Measurements from ENCODE around the gene ASCL2. TPM values are rescaled to one million over a fixed set of nuclear protein-coding genes. Genes with fewer than 3 reads are reported as not detected.
A peak's percentile ranks its signal among the peaks of the same experiment; 100 is the strongest.

ASCL2 gene
- total and polyA plus RNA-seq, 8 donors: 0.24 to 7.0 (median 0.95) TPM

DNA sequence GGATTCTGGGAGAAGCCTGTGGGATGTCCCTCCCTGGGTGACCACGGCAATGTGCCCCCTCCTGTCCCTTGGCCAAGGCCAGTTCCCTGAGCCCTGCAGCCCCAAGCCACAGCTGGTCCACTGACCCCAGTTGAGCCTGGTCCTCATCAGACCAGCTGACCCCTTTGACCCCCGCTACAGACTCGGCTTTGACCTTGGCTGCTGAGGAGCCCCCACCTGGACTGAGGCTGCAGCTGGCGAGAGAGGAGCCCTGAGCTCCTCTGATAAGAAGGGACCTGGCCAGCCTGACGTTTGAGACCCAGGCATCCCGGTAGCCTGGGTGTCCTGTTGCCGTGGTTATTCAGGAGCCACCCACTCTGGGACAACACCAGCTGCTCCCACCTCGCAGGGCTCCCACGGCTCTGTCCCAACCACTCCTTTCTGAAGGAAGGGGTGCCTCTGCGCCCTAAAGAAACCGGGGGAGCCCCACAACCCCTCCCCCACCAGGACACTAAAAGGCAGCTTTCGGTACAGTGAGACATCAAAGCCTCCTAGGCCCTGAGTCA is 3.0 kb downstream of the ASCL2 start:
- intact Hi-C loops (cut with DNase I): no loop called here
- H3K27ac ChIP-seq: no peak overlapping the region
- WGBS, 2 donors: 45 to 52% methylated on average over 12 of the region's 12 CpGs
- TF ChIP-seq, protein P1, sequence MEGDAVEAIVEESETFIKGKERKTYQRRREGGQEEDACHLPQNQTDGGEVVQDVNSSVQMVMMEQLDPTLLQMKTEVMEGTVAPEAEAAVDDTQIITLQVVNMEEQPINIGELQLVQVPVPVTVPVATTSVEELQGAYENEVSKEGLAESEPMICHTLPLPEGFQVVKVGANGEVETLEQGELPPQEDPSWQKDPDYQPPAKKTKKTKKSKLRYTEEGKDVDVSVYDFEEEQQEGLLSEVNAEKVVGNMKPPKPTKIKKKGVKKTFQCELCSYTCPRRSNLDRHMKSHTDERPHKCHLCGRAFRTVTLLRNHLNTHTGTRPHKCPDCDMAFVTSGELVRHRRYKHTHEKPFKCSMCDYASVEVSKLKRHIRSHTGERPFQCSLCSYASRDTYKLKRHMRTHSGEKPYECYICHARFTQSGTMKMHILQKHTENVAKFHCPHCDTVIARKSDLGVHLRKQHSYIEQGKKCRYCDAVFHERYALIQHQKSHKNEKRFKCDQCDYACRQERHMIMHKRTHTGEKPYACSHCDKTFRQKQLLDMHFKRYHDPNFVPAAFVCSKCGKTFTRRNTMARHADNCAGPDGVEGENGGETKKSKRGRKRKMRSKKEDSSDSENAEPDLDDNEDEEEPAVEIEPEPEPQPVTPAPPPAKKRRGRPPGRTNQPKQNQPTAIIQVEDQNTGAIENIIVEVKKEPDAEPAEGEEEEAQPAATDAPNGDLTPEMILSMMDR (IDR thresholded peaks at IDR 0.05): no peak
- DNase-seq: no peak
- peaks cover 0 to 3% (median 0%) of the 10 kb centered on the region in 3 donors for H3K4me1 ChIP-seq
- no peaks in the 10 kb centered on the region for H3K9me3 ChIP-seq
- H3K36me3 ChIP-seq: no peaks in the 10 kb centered on the region
- FAIRE-seq: no peak
- peaks cover 0 to 9% (median 3%) of the 10 kb centered on the region in 4 donors for H3K27me3 ChIP-seq
- no peak overlapping the region for H3K4me3 ChIP-seq
- ATAC-seq: no peak

DNA sequence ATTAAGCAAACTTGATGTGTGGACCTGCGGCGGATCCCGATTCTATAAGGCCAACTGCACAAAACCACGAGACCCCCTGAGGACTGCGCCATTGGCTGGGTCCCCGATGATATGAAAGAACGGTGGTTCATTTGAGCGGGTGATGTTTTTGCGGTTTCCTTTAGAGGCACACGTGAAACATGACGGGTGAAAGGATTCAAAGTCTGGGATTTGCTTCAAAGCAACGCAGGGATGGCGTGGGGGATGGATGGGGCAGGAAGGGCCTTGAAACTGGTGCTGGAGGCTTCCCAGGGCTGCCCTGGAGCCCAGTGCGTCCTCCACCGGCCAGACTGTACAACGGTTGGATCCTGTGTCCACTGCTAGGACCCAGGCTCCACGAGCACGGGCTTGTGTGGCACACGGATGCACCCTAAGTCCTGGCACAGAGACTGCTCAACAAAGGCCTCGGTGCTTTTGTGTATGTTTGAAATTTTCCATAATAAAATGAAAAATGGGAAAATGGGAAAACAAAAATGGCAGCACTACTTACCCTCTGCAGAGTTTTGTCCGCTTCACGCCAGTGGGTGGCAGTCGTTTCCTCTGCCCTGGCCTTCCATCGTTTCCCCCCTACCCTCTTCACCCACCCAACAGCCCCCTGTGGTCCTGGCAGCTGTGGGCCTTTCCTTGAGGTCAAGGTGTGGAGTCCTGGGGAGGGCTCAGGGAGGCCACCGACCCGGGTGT is 3.6 kb downstream of the ASCL2 start:
- peaks cover 0 to 3% (median 0%) of the 10 kb centered on the region in 3 donors for H3K4me1 ChIP-seq
- intact Hi-C loops (cut with DNase I): no loop called here
- 87 to 92% methylated on average over 26 of the region's 26 CpGs for WGBS, 2 donors
- no peak overlapping the region for H3K4me3 ChIP-seq
- no peak overlapping the region for H3K27ac ChIP-seq
- TF ChIP-seq, protein P1 (IDR thresholded peaks at IDR 0.05): no peak
- H3K9me3 ChIP-seq: no peaks in the 10 kb centered on the region
- FAIRE-seq: no peak
- DNase-seq: no peak
- peaks cover 0 to 9% (median 3%) of the 10 kb centered on the region in 4 donors for H3K27me3 ChIP-seq
- H3K36me3 ChIP-seq: no peaks in the 10 kb centered on the region
- ATAC-seq: no peak

DNA sequence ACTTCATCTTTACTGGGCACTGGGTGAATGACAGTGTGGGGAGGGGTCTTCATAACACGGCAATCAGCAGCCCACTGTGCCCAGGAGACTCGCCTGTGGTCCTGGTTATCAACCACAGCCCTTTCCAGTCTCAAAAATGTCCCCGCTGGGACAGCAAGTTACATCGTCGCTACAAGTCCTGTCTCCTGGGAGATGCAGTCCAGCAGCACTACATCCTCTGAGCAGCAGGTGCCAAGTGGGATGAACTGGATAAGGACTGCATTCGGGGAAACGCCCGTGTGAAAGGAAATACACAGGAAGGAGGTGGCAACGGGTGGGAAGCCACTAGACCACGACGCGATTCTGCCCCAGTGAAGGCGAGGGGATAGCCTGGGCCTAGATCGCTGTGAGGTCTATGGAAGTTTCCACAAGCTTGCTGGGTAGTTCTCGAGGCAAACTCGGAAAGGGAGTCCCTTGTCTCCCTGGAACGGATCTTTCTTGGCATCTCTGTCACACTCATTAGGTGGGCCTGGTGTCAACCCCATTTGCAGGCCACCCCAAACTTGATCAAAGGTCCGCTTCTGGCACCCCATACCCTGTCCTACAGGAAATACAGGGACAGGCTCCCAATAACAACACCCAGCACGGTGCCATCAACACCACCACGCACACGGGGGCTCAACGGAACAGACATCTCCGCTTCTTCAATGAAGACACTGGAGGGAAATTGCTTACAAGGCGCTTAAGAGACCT is 4.4 kb downstream of the ASCL2 start:
- H3K27ac ChIP-seq: no peak overlapping the region
- WGBS, 2 donors: 78 to 82% methylated on average over 24 of the region's 24 CpGs
- H3K36me3 ChIP-seq: no peaks in the 10 kb centered on the region
- ATAC-seq: no peak
- no peak for DNase-seq
- peaks cover 0 to 9% (median 3%) of the 10 kb centered on the region in 4 donors for H3K27me3 ChIP-seq
- H3K4me1 ChIP-seq: peaks cover 0 to 3% (median 0%) of the 10 kb centered on the region in 3 donors
- no peak for FAIRE-seq
- TF ChIP-seq, protein P1 (IDR thresholded peaks at IDR 0.05): no peak
- H3K4me3 ChIP-seq: no peak overlapping the region
- H3K9me3 ChIP-seq: no peaks in the 10 kb centered on the region
- intact Hi-C loops (cut with DNase I): no loop called here

DNA sequence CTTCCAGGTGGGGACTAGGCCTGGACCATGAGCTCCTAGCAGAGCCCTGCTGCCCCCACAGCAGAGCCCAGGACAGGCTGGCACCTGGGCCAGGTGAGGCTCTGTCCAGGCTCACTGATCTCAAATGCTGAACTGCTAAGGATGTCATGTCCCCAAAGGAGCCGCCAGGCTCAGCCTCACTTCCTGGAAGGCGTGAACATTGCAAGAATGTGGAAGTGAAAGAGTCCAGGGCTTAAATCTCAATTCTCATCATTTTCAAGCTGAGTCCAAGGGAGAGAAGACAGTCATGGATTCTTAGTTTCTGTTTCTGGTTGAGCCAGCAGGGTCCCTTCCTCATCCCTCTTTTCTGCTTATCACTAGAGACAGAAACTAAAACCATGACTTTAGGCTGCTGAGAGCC is 5.0 kb downstream of the ASCL2 start:
- peak in 1 of 4 donors; percentile 16 for ATAC-seq
- no peak for FAIRE-seq
- no peak for DNase-seq
- WGBS, 2 donors: 73 to 77% methylated on average over 2 of the region's 2 CpGs
- no peak overlapping the region for H3K4me3 ChIP-seq
- no peaks in the 10 kb centered on the region for H3K9me3 ChIP-seq
- TF ChIP-seq, protein P1 (IDR thresholded peaks at IDR 0.05): no peak
- intact Hi-C loops (cut with DNase I): no loop called here
- H3K27ac ChIP-seq: no peak overlapping the region
- H3K36me3 ChIP-seq: no peaks in the 10 kb centered on the region
- peaks cover 0 to 3% (median 0%) of the 10 kb centered on the region in 3 donors for H3K4me1 ChIP-seq
- H3K27me3 ChIP-seq: peaks cover 0 to 4% (median 2%) of the 10 kb centered on the region in 4 donors

All from pancreas (tissue), 10 donors.